ENCODE results near the gene SCGB3A2.

DNA sequence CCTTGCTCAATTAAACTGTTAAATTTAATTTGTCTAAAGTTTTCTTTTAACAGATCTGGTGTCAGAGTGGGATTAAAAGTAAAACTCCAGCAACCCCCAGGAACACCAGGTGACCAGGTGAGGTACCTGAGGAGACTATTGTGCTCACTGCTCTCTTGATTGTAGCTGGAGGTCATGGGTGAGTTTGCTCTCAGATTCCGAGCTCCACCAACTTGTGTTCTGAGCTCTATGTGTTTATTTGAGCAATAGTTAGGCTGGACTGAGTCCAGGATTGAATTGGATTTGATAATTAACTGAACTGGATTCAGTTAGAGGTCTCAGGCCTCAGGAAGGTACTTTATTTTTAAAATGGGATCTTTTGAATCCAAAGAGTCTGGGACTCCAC is 17.9 kb upstream of the SCGB3A2 start:
- TF ChIP-seq, protein P1, sequence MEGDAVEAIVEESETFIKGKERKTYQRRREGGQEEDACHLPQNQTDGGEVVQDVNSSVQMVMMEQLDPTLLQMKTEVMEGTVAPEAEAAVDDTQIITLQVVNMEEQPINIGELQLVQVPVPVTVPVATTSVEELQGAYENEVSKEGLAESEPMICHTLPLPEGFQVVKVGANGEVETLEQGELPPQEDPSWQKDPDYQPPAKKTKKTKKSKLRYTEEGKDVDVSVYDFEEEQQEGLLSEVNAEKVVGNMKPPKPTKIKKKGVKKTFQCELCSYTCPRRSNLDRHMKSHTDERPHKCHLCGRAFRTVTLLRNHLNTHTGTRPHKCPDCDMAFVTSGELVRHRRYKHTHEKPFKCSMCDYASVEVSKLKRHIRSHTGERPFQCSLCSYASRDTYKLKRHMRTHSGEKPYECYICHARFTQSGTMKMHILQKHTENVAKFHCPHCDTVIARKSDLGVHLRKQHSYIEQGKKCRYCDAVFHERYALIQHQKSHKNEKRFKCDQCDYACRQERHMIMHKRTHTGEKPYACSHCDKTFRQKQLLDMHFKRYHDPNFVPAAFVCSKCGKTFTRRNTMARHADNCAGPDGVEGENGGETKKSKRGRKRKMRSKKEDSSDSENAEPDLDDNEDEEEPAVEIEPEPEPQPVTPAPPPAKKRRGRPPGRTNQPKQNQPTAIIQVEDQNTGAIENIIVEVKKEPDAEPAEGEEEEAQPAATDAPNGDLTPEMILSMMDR (IDR thresholded peaks at IDR 0.05): no peak
- TF ChIP-seq POLR2A (IDR thresholded peaks at IDR 0.05): no peak

Measured in suprapubic skin (tissue), 3 donors.